Subcutaneous adipose tissue (tissue), 4 donors: ENCODE results near the gene CYP20A1. TPM values are rescaled to one million over a fixed set of nuclear protein-coding genes. Genes with fewer than 3 reads are reported as not detected.

Experiments used
- total RNA-seq, 4 donors: library from RNA; depleted of rRNA; stranded (reverse); fragments of >200 nt; gene quantifications; one replicate each; pipeline ENCODE4 v1.1.0, GENCODE V29; 2016
- TF ChIP-seq, protein P1 (sequence below): fragments of 450-650 bp; IDR thresholded peaks from one replicate; pipeline ENCODE4 v1.5.1; 2016; ENCODE audit warnings: low read depth, mild to moderate bottlenecking, control low read depth, antibody characterized with exemption, moderate library complexity

The CYP20A1 gene
- total RNA-seq, 4 donors from 2014 or later, result 26.0 to 43.0 (median 31.8) TPM

DNA sequence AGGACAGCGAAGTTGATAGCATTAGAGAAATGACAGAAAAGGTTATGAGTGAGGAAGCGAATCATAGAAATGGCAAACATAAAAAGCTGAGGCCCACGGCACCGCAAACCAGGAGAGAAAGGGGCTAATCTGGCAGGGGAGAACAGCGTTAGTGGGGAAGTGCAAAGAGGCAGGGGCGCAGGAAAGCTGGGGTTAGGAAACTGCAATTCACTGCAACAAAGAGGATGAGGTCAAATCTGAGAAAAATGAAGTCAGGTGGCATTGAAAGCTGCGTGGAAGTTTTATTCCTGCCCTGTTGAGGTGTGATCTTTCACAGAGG, 88.7 kb downstream of the CYP20A1 start:
- TF ChIP-seq, protein P1, sequence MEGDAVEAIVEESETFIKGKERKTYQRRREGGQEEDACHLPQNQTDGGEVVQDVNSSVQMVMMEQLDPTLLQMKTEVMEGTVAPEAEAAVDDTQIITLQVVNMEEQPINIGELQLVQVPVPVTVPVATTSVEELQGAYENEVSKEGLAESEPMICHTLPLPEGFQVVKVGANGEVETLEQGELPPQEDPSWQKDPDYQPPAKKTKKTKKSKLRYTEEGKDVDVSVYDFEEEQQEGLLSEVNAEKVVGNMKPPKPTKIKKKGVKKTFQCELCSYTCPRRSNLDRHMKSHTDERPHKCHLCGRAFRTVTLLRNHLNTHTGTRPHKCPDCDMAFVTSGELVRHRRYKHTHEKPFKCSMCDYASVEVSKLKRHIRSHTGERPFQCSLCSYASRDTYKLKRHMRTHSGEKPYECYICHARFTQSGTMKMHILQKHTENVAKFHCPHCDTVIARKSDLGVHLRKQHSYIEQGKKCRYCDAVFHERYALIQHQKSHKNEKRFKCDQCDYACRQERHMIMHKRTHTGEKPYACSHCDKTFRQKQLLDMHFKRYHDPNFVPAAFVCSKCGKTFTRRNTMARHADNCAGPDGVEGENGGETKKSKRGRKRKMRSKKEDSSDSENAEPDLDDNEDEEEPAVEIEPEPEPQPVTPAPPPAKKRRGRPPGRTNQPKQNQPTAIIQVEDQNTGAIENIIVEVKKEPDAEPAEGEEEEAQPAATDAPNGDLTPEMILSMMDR, result no peak

DNA sequence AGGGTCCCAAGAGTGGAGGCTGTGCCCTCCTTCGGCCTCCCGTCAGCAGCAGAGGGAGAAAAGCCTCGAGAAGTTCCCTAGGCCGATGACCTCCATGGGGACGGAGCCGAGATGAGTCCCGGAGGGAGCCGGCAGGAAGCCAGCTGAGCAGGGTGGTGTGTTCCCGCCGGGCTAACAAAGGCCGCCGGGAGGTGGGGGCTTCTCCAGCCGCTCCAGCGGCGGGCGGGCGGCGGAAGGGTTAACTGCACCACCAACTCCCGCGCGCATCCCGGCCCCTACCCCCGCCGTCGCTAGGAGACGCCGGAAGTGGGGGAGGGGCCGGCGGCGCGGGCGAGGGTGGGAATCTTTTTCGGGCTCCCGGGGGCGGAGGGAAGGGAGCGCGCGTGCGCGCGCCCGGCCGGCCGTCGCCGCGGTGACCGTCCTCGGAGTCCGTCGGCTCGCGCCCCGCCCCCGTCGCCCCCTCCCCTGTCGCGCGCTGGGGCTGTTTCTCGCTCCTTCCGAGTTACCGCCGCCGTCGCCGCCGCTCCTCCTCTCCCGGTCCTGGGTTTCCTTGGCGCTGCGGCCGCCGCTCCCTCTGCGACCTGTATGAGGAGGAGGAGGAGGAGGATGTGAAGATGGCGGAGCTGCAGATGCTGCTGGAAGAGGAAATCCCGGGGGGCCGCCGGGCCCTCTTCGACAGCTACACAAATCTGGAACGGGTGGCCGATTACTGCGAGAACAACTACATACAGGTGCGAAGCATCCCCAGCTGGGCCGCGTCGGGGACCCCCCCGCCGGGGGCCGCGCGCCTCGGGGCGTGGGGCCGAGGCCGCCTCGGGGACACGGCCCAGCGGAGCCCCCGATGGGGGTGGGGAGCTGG, 89.3 kb downstream of the CYP20A1 start, which contains the start of gene ABI2:
TSS of gene ABI2 (plus strand) at position 494 of the 859 bp plus-strand sequence. CDS start at position 615, 121 bp downstream.
- TF ChIP-seq, protein P1, result no peak

DNA sequence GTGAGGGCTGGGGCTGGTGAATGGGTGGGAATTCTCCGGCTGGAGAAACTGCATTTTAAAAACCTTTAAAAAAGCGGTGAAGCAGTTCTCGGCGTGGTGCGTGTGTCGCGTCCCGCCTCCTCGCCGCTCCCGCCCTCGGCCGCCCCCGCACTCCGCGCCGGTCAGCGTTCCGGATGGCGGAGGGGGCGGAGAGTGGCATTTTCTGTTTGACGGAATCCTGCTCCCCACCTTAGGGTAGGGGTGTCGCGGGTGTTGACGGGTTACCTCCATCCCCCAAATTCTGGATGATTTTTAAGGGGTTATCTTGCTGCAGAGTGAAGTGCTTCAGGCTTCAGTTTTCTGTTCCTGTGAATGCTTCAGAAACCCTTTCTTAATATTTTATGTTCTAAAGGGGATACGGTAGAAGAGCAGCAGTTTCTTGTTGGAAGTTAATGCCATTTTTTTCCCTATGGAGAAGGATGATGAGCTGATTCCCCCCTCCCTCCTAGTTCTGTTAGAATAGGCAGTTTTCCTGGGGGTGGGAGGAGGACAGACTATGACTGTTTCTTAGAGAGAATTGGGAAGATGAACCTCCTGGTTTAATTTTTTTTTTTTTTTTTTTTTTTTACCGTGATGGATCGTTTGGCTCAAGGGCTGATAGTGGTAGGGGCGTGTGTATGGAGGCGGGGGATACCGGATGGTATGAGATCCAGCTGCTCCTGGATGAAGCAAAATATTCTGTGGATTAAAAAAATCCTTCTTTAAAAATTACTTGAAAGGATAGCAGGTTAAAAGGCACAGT, 90.1 kb downstream of the CYP20A1 start:
- TF ChIP-seq, protein P1, result no peak

DNA sequence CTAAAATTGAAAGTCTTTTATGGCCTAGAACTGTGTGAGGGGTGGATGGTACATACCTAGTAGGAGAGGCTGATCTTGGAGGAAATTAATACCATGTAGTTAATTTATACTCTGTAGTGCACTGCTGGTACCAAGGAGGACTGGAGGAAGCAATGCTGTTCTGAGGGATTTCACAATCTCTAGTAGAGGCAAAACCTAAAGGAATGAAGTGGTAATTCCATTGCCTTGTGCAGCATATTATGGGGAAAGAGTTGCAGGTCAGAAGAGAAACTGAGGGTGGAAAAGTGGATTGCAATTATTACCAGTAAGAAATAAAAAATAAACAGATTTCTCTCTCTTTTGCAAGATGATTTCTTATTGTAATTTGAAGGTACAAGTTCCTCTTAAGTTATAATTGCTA, 91.6 kb downstream of the CYP20A1 start:
- TF ChIP-seq, protein P1, result no peak

DNA sequence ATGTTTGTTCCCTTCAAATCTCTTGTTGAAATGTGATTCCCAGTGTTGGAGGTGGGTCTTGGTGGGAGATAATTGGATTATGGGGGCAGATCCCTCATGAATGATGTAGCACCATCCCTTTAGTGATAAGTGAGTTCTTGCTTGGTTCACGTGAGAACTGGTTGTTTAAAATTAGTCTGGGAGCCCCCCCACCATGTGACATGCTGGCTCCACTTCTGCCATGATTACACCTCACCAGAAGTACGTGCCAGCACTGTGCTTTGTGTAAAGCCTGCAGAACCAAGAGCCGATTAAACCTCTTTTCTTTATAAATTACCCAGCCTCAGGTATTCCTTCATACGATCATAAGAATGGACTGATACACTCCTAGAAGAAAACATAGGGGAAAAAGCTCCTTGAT, 99.5 kb downstream of the CYP20A1 start:
- TF ChIP-seq, protein P1, result no peak

DNA sequence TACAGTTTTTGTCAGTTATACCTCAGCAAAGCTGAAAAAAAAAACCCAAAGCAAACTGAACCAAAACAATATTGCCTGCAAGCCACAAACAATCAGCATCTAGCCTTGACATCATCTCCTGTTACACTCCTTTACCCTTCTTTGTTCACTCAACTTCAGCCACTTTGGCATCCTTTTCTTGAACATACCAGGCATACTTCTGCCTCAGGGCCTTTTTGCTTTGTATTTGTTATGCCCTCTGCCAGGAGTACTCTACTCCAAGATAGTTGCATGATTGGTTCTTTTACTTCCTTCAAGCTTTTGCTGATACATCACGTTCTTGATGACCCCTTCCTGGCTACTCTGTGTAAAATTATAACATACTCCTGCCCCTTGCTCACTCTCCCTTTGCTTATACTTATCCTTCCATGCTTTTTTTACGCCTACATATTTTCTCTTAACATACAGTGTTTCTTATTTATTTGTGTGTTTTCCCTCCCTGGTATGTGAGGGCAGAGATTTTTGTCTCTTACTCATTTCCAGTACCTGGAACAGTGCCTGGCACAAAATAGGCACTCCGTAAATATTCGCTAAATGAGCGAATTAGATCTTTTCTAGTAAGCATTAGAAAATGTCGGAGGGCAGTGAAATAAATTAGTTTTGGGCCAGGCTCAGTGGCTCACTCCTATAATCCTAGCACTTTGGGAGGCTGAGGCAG, 102.1 kb downstream of the CYP20A1 start:
- TF ChIP-seq, protein P1, result no peak
